GM10266 (cell line): ENCODE data around the gene MCTP1.

Source experiments
- DNase-seq: peaks from one replicate; pipeline ENCODE4 v3.0.0; 2012; ENCODE audit errors: extremely low spot score
- TF ChIP-seq, protein P1 (sequence below): IDR thresholded peaks from 2 replicates; pipeline ENCODE4 v1.5.1; 2012; ENCODE audit warnings: mild to moderate bottlenecking, low read depth; ENCODE audit not compliant: control insufficient read depth, insufficient read depth; ENCODE audit errors: missing control alignments

The MCTP1 gene

DNA sequence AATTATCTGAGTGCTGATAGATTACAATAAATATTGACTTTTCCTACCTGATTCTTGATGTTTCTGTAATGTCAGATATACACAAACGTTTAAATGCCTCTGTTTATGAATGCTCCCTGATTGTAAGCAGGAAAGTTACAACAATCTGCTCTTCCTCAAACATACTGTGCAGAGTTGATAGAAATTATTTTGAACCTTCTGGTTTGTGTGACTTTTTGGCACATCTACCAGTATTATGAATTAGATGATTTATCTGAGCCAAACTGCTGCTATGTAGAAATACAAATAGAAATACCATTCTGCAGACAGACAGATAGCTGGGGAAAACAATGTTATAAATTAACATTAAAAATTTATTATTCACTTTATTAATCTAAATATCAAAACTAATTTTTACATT lies 553.4 kb downstream of the MCTP1 start:
- no peak for DNase-seq
- TF ChIP-seq, protein P1, sequence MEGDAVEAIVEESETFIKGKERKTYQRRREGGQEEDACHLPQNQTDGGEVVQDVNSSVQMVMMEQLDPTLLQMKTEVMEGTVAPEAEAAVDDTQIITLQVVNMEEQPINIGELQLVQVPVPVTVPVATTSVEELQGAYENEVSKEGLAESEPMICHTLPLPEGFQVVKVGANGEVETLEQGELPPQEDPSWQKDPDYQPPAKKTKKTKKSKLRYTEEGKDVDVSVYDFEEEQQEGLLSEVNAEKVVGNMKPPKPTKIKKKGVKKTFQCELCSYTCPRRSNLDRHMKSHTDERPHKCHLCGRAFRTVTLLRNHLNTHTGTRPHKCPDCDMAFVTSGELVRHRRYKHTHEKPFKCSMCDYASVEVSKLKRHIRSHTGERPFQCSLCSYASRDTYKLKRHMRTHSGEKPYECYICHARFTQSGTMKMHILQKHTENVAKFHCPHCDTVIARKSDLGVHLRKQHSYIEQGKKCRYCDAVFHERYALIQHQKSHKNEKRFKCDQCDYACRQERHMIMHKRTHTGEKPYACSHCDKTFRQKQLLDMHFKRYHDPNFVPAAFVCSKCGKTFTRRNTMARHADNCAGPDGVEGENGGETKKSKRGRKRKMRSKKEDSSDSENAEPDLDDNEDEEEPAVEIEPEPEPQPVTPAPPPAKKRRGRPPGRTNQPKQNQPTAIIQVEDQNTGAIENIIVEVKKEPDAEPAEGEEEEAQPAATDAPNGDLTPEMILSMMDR, result no peak

DNA sequence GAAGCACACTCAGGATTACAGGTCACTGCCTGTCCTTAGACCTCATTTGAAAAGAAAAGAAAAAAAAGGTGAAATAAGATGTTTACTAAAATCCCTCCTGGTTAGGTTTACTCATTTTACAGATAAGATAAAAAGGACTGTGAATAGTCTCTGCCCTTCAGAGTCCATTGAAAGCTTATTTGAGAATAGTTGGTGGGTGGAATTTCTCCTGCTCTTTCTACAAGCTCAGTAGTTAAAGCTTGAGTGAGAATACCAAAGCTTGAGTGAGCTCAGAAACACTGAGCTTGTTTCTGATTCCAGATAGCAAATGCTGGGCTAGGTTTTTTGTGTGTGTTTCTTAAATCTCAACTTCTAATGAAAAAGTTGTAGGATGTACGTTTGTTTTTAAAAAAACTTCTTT lies 559.8 kb downstream of the MCTP1 start:
- DNase-seq, result no peak
- TF ChIP-seq, protein P1, result no peak

DNA sequence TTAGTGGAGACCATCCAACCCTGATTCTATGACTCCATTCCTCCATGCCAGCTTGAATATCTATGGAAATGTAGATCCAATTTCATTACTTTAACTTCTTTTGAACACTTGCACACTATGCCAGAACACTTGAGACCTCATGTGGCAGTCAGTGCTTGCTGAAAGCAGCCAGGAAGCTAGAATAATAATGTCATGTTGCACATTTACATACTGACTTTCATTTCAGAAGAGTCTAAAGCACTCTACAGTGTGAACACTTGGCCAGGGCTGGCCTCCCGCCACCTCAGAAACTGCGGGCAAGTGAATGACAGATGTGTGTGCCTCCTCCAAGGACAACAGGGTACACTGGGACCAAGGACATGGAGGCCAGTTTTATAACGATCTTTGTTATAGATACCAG lies 569.1 kb downstream of the MCTP1 start:
- TF ChIP-seq, protein P1, result no peak
- no peak for DNase-seq

DNA sequence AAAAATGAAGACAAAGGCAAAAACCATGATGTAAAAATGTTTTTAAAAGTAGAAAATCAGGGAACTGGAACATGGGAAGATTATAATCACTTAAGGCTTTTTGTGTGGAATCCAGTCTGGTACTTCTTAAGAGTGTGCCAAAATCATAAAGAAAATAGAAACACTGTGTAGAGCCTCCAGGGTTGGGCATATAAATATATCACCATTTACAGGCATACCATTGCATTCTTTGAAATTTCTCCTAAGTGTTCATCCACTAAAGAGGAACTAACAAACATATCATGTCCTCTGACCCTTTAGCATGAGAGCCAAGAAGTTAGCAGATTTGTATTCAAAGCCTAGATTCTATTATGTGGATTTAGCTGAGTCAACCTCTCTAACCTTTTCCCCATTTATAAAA lies 573.1 kb downstream of the MCTP1 start:
- TF ChIP-seq, protein P1, result no peak
- no peak for DNase-seq

DNA sequence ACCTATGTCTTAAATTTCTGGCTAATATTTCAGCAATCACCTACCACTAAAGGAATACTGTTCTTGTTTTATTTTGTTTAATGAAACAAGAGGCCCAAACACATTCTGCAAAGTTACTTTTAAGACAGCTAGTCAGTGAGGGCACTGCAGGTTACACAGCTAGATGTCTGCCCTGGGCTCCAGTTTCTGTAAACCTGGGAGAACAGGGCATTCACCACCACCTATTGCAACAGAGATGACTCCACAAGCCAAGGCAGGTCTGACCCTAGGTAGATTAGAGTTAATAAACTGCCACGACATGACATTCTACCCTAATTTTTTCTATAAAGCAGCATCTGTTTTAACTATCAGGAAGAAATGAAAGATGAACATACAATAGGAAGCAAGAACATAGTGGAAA lies 575.6 kb downstream of the MCTP1 start:
- TF ChIP-seq, protein P1, result no peak

DNA sequence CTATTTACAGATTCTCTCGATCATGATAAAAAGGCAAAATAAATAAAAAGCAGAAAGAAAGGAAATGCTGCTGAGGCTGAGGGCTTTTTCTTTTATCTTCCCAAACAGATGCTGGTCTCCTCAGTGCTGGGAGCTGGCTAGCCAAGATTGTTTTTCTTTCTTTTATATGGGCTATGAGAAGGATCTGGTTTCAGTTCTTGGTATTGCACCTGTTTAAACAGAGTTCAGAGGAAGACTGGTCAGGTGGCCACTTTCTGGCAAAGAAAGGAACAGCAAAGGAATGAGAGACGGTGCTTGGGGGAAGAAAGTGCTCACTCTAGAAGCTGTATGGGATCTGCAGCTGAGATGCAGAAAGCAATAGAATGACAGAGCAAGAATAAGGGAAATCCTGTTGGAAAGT lies 577.5 kb downstream of the MCTP1 start:
- no peak for DNase-seq
- TF ChIP-seq, protein P1, result no peak

More for the DNA sequence above, 575.6 kb downstream of the MCTP1 start:
- DNase-seq, result no peak

DNA sequence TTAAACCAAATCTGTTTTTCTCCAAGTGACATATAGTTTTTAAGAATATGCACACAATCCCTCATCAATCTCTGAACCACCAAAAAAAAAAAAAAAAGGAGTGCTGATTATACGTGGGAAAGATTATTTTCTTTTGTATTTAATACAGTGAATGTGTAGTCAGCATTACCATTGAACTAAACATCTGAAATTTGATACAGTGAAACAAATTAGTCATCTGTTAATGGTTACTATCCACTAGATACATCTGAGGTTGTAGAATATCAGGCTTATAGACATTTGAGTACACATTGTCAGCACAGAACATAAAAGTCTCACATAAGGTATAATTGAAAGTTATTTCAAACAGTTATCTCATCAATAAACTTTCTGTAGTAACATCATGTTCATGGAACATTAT lies 579.5 kb downstream of the MCTP1 start:
- DNase-seq, result no peak
- TF ChIP-seq, protein P1, result no peak
